H1 (cell line): ENCODE data around the gene EMX2. TPM values are rescaled to one million over a fixed set of nuclear protein-coding genes. Genes with fewer than 3 reads are reported as not detected.

Experiments
- CTCF ChIA-PET: fragments of 300-600 bp; sonication (Branson Sonifier 250); formaldehyde crosslinking; loops from one replicate; lab custom pipeline; 2021; ENCODE audit not compliant: partially characterized antibody; lab: Charles Lee
- POLR2A ChIA-PET: fragments of 300-600 bp; sonication (Branson Sonifier 250); formaldehyde crosslinking; loops from one replicate; lab custom pipeline; 2021; ENCODE audit warnings: inconsistent platforms; ENCODE audit not compliant: partially characterized antibody; lab: Charles Lee
- DNase-seq, 2 experiments: peaks; one replicate each; pipeline versions ENCODE4 v3.0.0 to v3.0.0-alpha.2; 2010 to 2022; ENCODE audit warnings: low spot score in 2 of 2, low read depth in 1 of 2, mixed read lengths in 1 of 2
- FAIRE-seq: peaks from 2 replicates; lab custom pipeline; 2011; peaks lifted over from hg19 to GRCh38; lab: Jason Lieb, UNC
- H2AFZ ChIP-seq: 2 replicates; pipeline ENCODE4 v1.8.1; 2012; ENCODE audit warnings: low read length, inconsistent platforms
- H2AK5ac ChIP-seq: 2 replicates; pipeline ENCODE4 v1.6.1; 2013; ENCODE audit warnings: low read depth, low read length
- H2BK120ac ChIP-seq: replicated peaks from 2 replicates; pipeline ENCODE3; 2013; ENCODE audit warnings: low read depth, low read length, inconsistent platforms
- H2BK12ac ChIP-seq: 2 replicates; pipeline ENCODE4 v1.6.1; 2013; ENCODE audit warnings: low read depth, low read length
- H2BK15ac ChIP-seq: 2 replicates; pipeline ENCODE4 v1.6.1; 2013; ENCODE audit warnings: low read length
- H2BK20ac ChIP-seq: 2 replicates; pipeline ENCODE4 v1.6.1; 2013; ENCODE audit warnings: low read length
- H2BK5ac ChIP-seq: 2 replicates; pipeline ENCODE4 v1.6.1; 2013; ENCODE audit warnings: low read depth, low read length
- H3K14ac ChIP-seq: 2 replicates; pipeline ENCODE4 v1.6.1; 2013; ENCODE audit warnings: inconsistent platforms; ENCODE audit not compliant: insufficient read length
- H3K18ac ChIP-seq: 2 replicates; pipeline ENCODE4 v1.6.1; 2013; ENCODE audit warnings: low read length; ENCODE audit errors: extremely low read depth
- H3K23ac ChIP-seq: 2 replicates; pipeline ENCODE4 v1.6.1; 2013; ENCODE audit warnings: inconsistent platforms; ENCODE audit not compliant: insufficient read length
- H3K23me2 ChIP-seq: 2 replicates; pipeline ENCODE4 v1.6.1; 2013; ENCODE audit warnings: low read depth, low read length
- H3K27ac ChIP-seq: 2 replicates; pipeline ENCODE4 v1.6.1; 2011; ENCODE audit warnings: low read depth, low read length, inconsistent platforms
- H3K27me3 ChIP-seq, 4 experiments: replicated peaks in 1 of 4; 1 replicate in 1 of 4; 2 replicates in 3 of 4; pipeline versions ENCODE4 v1.6.1 to v1.8.1; 2011 to 2013; ENCODE audit warnings: low read length in 3 of 4, mild to moderate bottlenecking in 3 of 4, inconsistent platforms in 2 of 4, mixed read lengths in 2 of 4, moderate library complexity in 1 of 4; ENCODE audit not compliant: control insufficient read depth in 3 of 4, insufficient read depth in 3 of 4; ENCODE audit errors: extremely low read depth in 1 of 4
- H3K36me3 ChIP-seq, 4 experiments: 2 replicates each; pipeline versions ENCODE4 v1.6.1 to v1.8.1; 2011 to 2013; ENCODE audit warnings: mild to moderate bottlenecking in 4 of 4, low read length in 3 of 4, moderate library complexity in 2 of 4, control low read depth in 1 of 4, inconsistent platforms in 1 of 4; ENCODE audit not compliant: insufficient read depth in 4 of 4, control insufficient read depth in 2 of 4
- H3K4ac ChIP-seq: replicated peaks from 2 replicates; pipeline ENCODE3; 2013; ENCODE audit warnings: low read length, low read depth, mixed read lengths, inconsistent platforms; ENCODE audit not compliant: insufficient read length
- H3K4me1 ChIP-seq, 4 experiments: replicated peaks in 1 of 4; 1 replicate in 1 of 4; 2 replicates in 3 of 4; pipeline versions ENCODE4 v1.6.1 to v1.8.1; 2011 to 2013; ENCODE audit warnings: low read length in 3 of 4, inconsistent platforms in 2 of 4, mixed read lengths in 1 of 4; ENCODE audit not compliant: insufficient read depth in 4 of 4, control insufficient read depth in 3 of 4
- H3K4me2 ChIP-seq, 2 experiments: 2 replicates each; pipeline versions ENCODE4 v1.6.1 to v1.8.1; 2011 to 2013; ENCODE audit warnings: low read depth in 2 of 2, low read length in 2 of 2, control low read depth in 1 of 2, inconsistent platforms in 1 of 2, mild to moderate bottlenecking in 1 of 2; ENCODE audit not compliant: insufficient read depth in 1 of 2
- H3K4me3 ChIP-seq, 4 experiments: fragments of 200-600, 300-600 bp in 1 of 4; sonication (generic), shearing (Covaris generic), sonication (Bioruptor Twin) in 1 of 4; 2 replicates each; pipeline versions ENCODE4 v1.5.1 to v1.8.1; 2011 to 2016; ENCODE audit warnings: low read length in 4 of 4, low read depth in 3 of 4, control low read depth in 2 of 4, inconsistent platforms in 2 of 4, mild to moderate bottlenecking in 2 of 4, mixed read lengths in 1 of 4, moderate library complexity in 1 of 4; ENCODE audit not compliant: insufficient read depth in 2 of 4; ENCODE audit errors: extremely low read depth in 1 of 4
- H3K56ac ChIP-seq: replicated peaks from 2 replicates; pipeline ENCODE3; 2013; ENCODE audit warnings: low read depth, mild to moderate bottlenecking, mixed read lengths, low read length, inconsistent platforms; ENCODE audit not compliant: insufficient read length
- H3K79me1 ChIP-seq: 2 replicates; pipeline ENCODE4 v1.6.1; 2013; ENCODE audit warnings: low read depth, low read length, control low read depth
- H3K79me2 ChIP-seq, 2 experiments: 2 replicates each; pipeline versions ENCODE4 v1.6.1 to v1.8.1; 2012 to 2013; ENCODE audit warnings: low read length in 2 of 2, mild to moderate bottlenecking in 2 of 2, inconsistent platforms in 1 of 2; ENCODE audit not compliant: insufficient read depth in 2 of 2, control insufficient read depth in 1 of 2
- H3K9ac ChIP-seq, 4 experiments: replicated peaks in 1 of 4; 1 replicate in 1 of 4; 2 replicates in 3 of 4; pipeline versions ENCODE4 v1.6.1 to v1.8.1; 2011 to 2013; ENCODE audit warnings: low read depth in 3 of 4, low read length in 3 of 4, control low read depth in 2 of 4, mild to moderate bottlenecking in 2 of 4, moderate library complexity in 2 of 4, inconsistent platforms in 1 of 4; ENCODE audit errors: extremely low read depth in 1 of 4
- H3K9me3 ChIP-seq, 2 experiments: 2 replicates each; pipeline versions ENCODE4 v1.6.1 to v1.8.1; 2012 to 2013; ENCODE audit warnings: mild to moderate bottlenecking in 2 of 2, moderate library complexity in 2 of 2, control low read depth in 1 of 2, inconsistent platforms in 1 of 2, low read depth in 1 of 2, low read length in 1 of 2, mixed read lengths in 1 of 2; ENCODE audit not compliant: insufficient read depth in 2 of 2
- H4K20me1 ChIP-seq, 2 experiments: replicated peaks in 1 of 2; 2 replicates each; pipeline versions ENCODE3 to v1.8.1; 2011 to 2013; ENCODE audit warnings: inconsistent platforms in 2 of 2, low read length in 2 of 2, mild to moderate bottlenecking in 1 of 2; ENCODE audit not compliant: insufficient read depth in 2 of 2, control insufficient read depth in 1 of 2
- H4K5ac ChIP-seq: 2 replicates; pipeline ENCODE4 v1.6.1; 2013; ENCODE audit warnings: low read length, low read depth, mixed read lengths, inconsistent platforms; ENCODE audit not compliant: insufficient read length
- H4K8ac ChIP-seq: 2 replicates; pipeline ENCODE4 v1.8.0; 2013; ENCODE audit warnings: mild to moderate bottlenecking, moderate library complexity, low read length, inconsistent platforms; ENCODE audit not compliant: insufficient read depth; ENCODE audit errors: extremely low read depth
- H4K91ac ChIP-seq: replicated peaks from 2 replicates; pipeline ENCODE3; 2013; ENCODE audit warnings: low read length, mixed read lengths, inconsistent platforms; ENCODE audit not compliant: insufficient read length
- BCL11A ChIP-seq, 2 experiments: IDR thresholded peaks; one replicate each; pipeline ENCODE4 v1.6.1; 2011; ENCODE audit warnings: low read depth in 2 of 2, low read length in 2 of 2, mild to moderate bottlenecking in 2 of 2
- CHD2 ChIP-seq: IDR thresholded peaks from 2 replicates; pipeline ENCODE4 v1.6.1; 2012; ENCODE audit warnings: low read length, improper control_type of control experiment
- CREB1 ChIP-seq: IDR thresholded peaks from 2 replicates; pipeline ENCODE4 v1.6.1; 2012; ENCODE audit warnings: inconsistent platforms
- CTCF ChIP-seq, 3 experiments: IDR thresholded peaks; 1 replicate in 2 of 3; 2 replicates in 1 of 3; pipeline versions ENCODE4 v1.5.1 to v1.6.1; 2011; ENCODE audit warnings: low read length in 3 of 3, mild to moderate bottlenecking in 3 of 3, inconsistent platforms in 2 of 3, low read depth in 1 of 3, moderate library complexity in 1 of 3; ENCODE audit not compliant: insufficient read depth in 1 of 3; ENCODE audit errors: control extremely low read depth in 1 of 3
- WGBS, 2 experiments: shearing (Covaris generic) in 1 of 2; methylation state at CpG; one replicate each; pipeline versions ENCODE4 v1.1.6 to v1.1.7; 2013 to 2015; ENCODE audit warnings: low lambda C conversion rate in 2 of 2, mixed read lengths in 2 of 2, inconsistent platforms in 1 of 2, low coverage in 1 of 2, missing lambda C conversion rate in 1 of 2; ENCODE audit not compliant: insufficient replicate concordance in 2 of 2, insufficient coverage in 1 of 2, insufficient read length in 1 of 2; ENCODE audit errors: extremely low coverage in 1 of 2, missing lambda C conversion rate in 1 of 2; 5-methylcytosine and 5-hydroxymethylcytosine counted together
- polyA plus RNA-seq, 7 experiments: library from polyadenylated mRNA; depleted of rRNA in 3 of 7; stranded (reverse) in 5 of 7; unstranded in 2 of 7; fragments of >200 nt in 5 of 7; fragments of 200-250 nt in 2 of 7; gene quantifications; 1 replicate in 5 of 7; 2 replicates in 1 of 7; 4 replicates in 1 of 7; pipeline versions ENCODE4 v1.2.1 to v1.2.3, GENCODE V29; 2011 to 2013; ENCODE audit warnings: missing spikeins in 2 of 7, mixed read lengths in 2 of 7
- total RNA-seq: library from RNA; stranded (reverse); fragmentation: NEBNext Ultra II Directional; extraction: Animal tissue kit (Norgen Biotek cat#: 25700); gene quantifications from 2 replicates; pipeline ENCODE4 v1.2.1, GENCODE V29; 2021

EMX2 gene
- total and polyA plus RNA-seq, 2 of the 8 experiments (the other 6 are each of a cell fraction or from before 2014, with no cell fraction given) = not detected

DNA sequence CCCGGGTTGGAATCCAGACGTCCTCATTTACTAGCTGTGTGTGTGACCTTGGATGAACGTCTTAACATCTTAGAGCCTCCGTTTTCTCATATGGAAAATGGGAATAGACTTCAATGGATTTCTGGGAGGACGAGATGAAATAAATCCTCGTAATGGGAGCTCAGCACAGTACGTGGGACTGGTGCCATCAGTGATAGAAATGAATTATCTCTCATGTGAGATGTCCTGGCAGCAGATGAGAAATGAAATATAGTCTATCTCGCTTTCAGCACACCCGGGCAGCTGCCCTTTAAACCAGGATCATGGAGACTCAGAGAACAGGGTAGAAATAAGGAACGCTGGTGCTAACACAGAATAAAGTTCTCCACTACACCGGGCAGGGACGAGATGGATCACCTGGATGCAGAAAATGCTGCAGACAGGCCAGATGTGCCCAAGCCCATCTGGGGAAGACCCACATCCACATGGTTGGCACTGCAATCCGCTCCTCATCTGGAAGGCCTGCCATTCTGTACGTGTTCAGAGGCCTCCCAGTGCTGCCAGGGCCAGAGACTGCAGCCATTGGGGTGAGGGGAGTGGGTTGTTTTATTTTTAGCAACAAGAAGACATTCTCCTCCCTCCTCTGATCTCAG, 11.1 kb upstream of the EMX2 start:
- Histone ChIP-seq H3K27me3 (peaks cover 62 to 78% (median 71%) of the 10 kb centered on the region in 4 experiments), H3K56ac (no peak overlapping the region), H3K4ac (no peak overlapping the region), H2BK5ac (no peak overlapping the region), H4K5ac (no peak overlapping the region), H3K4me1 (peaks cover 0 to 20% (median 9%) of the 10 kb centered on the region in 4 experiments; a peak in 6 of 7 replicates), H3K27ac (no peak overlapping the region), H2BK15ac (no peak overlapping the region), H2BK120ac (no peak overlapping the region), H3K14ac (no peak overlapping the region), H3K79me1 (no peaks in the 10 kb centered on the region), H3K4me3 (no peak overlapping the region), H3K9ac (no peak overlapping the region), H3K4me2 (no peak overlapping the region), H2AK5ac (no peak overlapping the region), H4K20me1 (peaks cover 21 to 28% of the 10 kb centered on the region in 2 experiments), H3K18ac (no peak overlapping the region), H3K23ac (no peak overlapping the region), H3K9me3 (no peaks in the 10 kb centered on the region), H2BK12ac (no peak overlapping the region), H2AFZ (no peak overlapping the region), H4K8ac (no peak overlapping the region), H2BK20ac (no peak overlapping the region), H3K79me2 (no peaks in the 10 kb centered on the region), H4K91ac (no peak overlapping the region), H3K23me2 (no peaks in the 10 kb centered on the region; the same call in 1 of the 2 replicates), H3K36me3 (peaks cover 0 to 14% (median 0%) of the 10 kb centered on the region in 4 experiments; a peak in 1 of 8 replicates)
- TF ChIP-seq CHD2 (no peak), CTCF (IDR thresholded peaks at IDR 0.05; ENCODE audit: control extremely low read depth in 1 of 3, insufficient read depth in 1 of 3, low read depth in 1 of 3, low read length in 3 of 3) (no peak), CREB1 (no peak), BCL11A (IDR thresholded peaks at IDR 0.05; ENCODE audit: low read depth in 2 of 2, low read length in 2 of 2) (no peak)
- 41% methylated on average over 14 of the region's 14 CpGs; no CpG with 5 or more reads in 1 of the 2 experiments for WGBS, 2 experiments
- FAIRE-seq (no peak), DNase-seq (no peak)
- ChIA-PET CTCF (interaction anchor here (0.9 to 10.2 kb wide), 5 partner anchors 19 to 734 kb away, joined by 3 to 69 read pairs (median 3); no protein-coding TSS in a partner anchor), POLR2A (no interaction called here)
